ENCODE measurements around the gene OR1J4. TPM values are rescaled to one million over a fixed set of nuclear protein-coding genes. Genes with fewer than 3 reads are reported as not detected.

OR1J4 gene, protein sequence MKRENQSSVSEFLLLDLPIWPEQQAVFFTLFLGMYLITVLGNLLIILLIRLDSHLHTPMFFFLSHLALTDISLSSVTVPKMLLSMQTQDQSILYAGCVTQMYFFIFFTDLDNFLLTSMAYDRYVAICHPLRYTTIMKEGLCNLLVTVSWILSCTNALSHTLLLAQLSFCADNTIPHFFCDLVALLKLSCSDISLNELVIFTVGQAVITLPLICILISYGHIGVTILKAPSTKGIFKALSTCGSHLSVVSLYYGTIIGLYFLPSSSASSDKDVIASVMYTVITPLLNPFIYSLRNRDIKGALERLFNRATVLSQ
- total RNA-seq (ENCODE audit: low replicate concordance) = not detected in 2 replicates
- long read RNA-seq = 0 reads

DNA sequence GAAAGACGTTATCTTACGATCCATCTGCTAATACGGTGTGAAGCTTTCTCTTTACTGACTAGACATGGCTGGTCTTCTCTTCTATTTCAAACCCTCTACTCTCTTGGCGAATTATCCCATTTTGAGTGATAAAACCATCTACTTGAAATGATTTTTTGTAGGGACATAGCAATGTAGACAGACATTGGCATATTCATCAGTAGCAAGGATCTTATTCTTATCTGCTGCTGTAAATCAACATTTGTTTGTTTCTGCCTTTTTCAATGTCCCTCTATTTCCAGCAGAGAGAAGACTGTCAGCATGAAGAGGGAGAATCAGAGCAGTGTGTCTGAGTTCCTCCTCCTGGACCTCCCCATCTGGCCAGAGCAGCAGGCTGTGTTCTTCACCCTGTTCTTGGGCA, at the start of gene OR1J4:
Gene OR1J4 (plus strand): TSS at position 301 of the 400 bp plus-strand sequence. CDS start 0 bp downstream, at position 301.
- Mint-ChIP-seq H3K9me3 (no peaks in the 10 kb centered on the region), H3K27ac (no peak within 1 kb of the TSS), H3K4me1 (ENCODE audit: unreplicated experiment) (no peaks in the 10 kb centered on the region), H3K27me3 (peaks cover 15% of the 10 kb centered on the region), H3K4me3 (no peak within 1 kb of the TSS), H3K36me3 (no peaks in the 10 kb centered on the region)
- TF ChIP-seq, protein P1, sequence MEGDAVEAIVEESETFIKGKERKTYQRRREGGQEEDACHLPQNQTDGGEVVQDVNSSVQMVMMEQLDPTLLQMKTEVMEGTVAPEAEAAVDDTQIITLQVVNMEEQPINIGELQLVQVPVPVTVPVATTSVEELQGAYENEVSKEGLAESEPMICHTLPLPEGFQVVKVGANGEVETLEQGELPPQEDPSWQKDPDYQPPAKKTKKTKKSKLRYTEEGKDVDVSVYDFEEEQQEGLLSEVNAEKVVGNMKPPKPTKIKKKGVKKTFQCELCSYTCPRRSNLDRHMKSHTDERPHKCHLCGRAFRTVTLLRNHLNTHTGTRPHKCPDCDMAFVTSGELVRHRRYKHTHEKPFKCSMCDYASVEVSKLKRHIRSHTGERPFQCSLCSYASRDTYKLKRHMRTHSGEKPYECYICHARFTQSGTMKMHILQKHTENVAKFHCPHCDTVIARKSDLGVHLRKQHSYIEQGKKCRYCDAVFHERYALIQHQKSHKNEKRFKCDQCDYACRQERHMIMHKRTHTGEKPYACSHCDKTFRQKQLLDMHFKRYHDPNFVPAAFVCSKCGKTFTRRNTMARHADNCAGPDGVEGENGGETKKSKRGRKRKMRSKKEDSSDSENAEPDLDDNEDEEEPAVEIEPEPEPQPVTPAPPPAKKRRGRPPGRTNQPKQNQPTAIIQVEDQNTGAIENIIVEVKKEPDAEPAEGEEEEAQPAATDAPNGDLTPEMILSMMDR (conservative IDR thresholded peaks at IDR 0.05) = no peak
- no peak for DNase-seq (ENCODE audit: extremely low spot score, unreplicated experiment)

GRCh38 chr9:122474561-122474960, 44.4 kb upstream of the OR1J4 start:
- Mint-ChIP-seq H3K4me1 (ENCODE audit: unreplicated experiment) (no peaks in the 10 kb centered on the region), H3K9me3 (peaks cover 3% of the 10 kb centered on the region), H3K27me3 (peaks cover 37% of the 10 kb centered on the region), H3K4me3 (no peak overlapping the region), H3K36me3 (no peaks in the 10 kb centered on the region), H3K27ac (no peak overlapping the region)
- TF ChIP-seq, protein P1 (conservative IDR thresholded peaks at IDR 0.05) = no peak
- no peak for DNase-seq (ENCODE audit: extremely low spot score, unreplicated experiment)

GRCh38 chr9:122475717-122476116, 43.2 kb upstream of the OR1J4 start:
- no peaks in the 10 kb centered on the region for H3K9me3 Mint-ChIP-seq
- H3K4me3 Mint-ChIP-seq = no peak overlapping the region
- no peaks in the 10 kb centered on the region for H3K36me3 Mint-ChIP-seq
- no peaks in the 10 kb centered on the region for H3K4me1 Mint-ChIP-seq (ENCODE audit: unreplicated experiment)
- no peak overlapping the region for H3K27ac Mint-ChIP-seq
- peaks cover 36% of the 10 kb centered on the region for H3K27me3 Mint-ChIP-seq
- no peak for DNase-seq (ENCODE audit: extremely low spot score, unreplicated experiment)
- TF ChIP-seq, protein P1 (conservative IDR thresholded peaks at IDR 0.05) = no peak

GRCh38 chr9:122477346-122477745, 41.6 kb upstream of the OR1J4 start:
- H3K27ac Mint-ChIP-seq = no peak overlapping the region
- no peaks in the 10 kb centered on the region for H3K4me1 Mint-ChIP-seq (ENCODE audit: unreplicated experiment)
- no peaks in the 10 kb centered on the region for H3K9me3 Mint-ChIP-seq
- H3K4me3 Mint-ChIP-seq = no peak overlapping the region
- peaks cover 36% of the 10 kb centered on the region for H3K27me3 Mint-ChIP-seq
- H3K36me3 Mint-ChIP-seq = no peaks in the 10 kb centered on the region
- TF ChIP-seq, protein P1 (conservative IDR thresholded peaks at IDR 0.05) = no peak
- DNase-seq (ENCODE audit: extremely low spot score, unreplicated experiment) = no peak

DNA sequence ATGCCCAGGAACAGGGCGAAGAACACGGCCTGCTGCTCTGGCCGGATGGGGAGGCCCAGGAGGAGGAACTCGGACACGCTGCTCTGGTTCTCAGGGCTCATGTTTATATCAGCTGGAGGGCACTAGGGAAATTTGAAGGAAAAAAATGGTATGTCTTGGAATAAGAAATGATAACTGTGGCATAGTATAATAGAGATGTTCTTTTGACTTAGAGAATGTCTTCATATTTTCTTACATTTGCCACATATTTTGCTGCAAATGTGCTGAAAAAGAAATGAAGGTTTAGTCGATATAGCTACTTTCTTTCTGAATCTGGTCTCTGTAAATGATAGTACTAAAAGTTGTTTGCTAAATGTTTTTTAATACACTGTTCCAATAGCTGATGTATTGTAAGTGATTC, 41.1 kb upstream of the OR1J4 start, which contains the start of gene OR1J1:
Gene OR1J1 (minus strand): TSS at position 101 of the 400 bp plus-strand sequence. CDS start 0 bp downstream, at position 101.
- Mint-ChIP-seq H3K4me1 (ENCODE audit: unreplicated experiment) (no peaks in the 10 kb centered on the region), H3K27ac (no peak within 1 kb of the TSS), H3K36me3 (no peaks in the 10 kb centered on the region), H3K27me3 (peaks cover 34% of the 10 kb centered on the region), H3K4me3 (no peak within 1 kb of the TSS), H3K9me3 (no peaks in the 10 kb centered on the region)
- TF ChIP-seq, protein P1 (conservative IDR thresholded peaks at IDR 0.05) = no peak
- no peak for DNase-seq (ENCODE audit: extremely low spot score, unreplicated experiment)

Data from type B pancreatic cell (in vitro differentiated cells).